ENCODE measurements around the gene OR4D11. TPM values are rescaled to one million over a fixed set of nuclear protein-coding genes. Genes with fewer than 3 reads are reported as not detected.
A peak's percentile ranks its signal among the peaks of the same experiment; 100 is the strongest.

The OR4D11 gene
- total and polyA plus RNA-seq, 9 of the 15 experiments (the other 6 are each of a cell fraction or from before 2014, with no cell fraction given): not detected

- TF ChIP-seq ZMIZ1 (IDR thresholded peaks at IDR 0.05; ENCODE audit: low read depth in 2 of 2, low read length in 2 of 2) (no peak), RBM39 (optimal IDR thresholded peaks at IDR 0.05; ENCODE audit: low read depth, low read length) (peak; percentile 95), KDM2B (CRISPR knock-in tag; IDR thresholded peaks at IDR 0.05) (peak; percentile 79; the same call in 1 of the 2 replicates), HMG20A (CRISPR knock-in tag; conservative IDR thresholded peaks at IDR 0.05) (0 out of 2 replicates have a peak, but pooled peaks have one; percentile 11), PML (IDR thresholded peaks at IDR 0.05; ENCODE audit: low read length) (peak; percentile 16; the same call in 1 of the 2 replicates), KAT2B (IDR thresholded peaks at IDR 0.05; ENCODE audit: low read depth, low read length) (no peak), ZNF318 (IDR thresholded peaks at IDR 0.05; ENCODE audit: borderline replicate concordance in 1 of 2, low read depth in 1 of 2) (peak in 1 of 2 experiments; percentile 63; a peak in 1 of 4 replicates), CBX3 (IDR thresholded peaks at IDR 0.05; ENCODE audit: borderline replicate concordance in 1 of 2, low read length in 2 of 2) (0 out of 3 replicates have a peak, but pooled peaks of 1 of the 2 experiments have one; percentile 53)
- TF ChIP-seq, protein P1, sequence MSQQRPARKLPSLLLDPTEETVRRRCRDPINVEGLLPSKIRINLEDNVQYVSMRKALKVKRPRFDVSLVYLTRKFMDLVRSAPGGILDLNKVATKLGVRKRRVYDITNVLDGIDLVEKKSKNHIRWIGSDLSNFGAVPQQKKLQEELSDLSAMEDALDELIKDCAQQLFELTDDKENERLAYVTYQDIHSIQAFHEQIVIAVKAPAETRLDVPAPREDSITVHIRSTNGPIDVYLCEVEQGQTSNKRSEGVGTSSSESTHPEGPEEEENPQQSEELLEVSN (IDR thresholded peaks at IDR 0.05; ENCODE audit: borderline replicate concordance in 1 of 2, extremely low read depth in 1 of 2, insufficient read depth in 1 of 2, insufficient read length in 1 of 2, low read depth in 1 of 2, low read length in 1 of 2, poor library complexity in 1 of 2, severe bottlenecking in 1 of 2): peak in 1 of 2 experiments; percentile 76
Measured at GRCh38 chr11:59550842-59551658, 47.7 kb downstream of the OR4D11 start (continued).

Measured in K562 (cell line).